Retina (tissue), 1 donor: ENCODE results near the gene TELO2.

Source experiments
- DNase-seq: peaks from one replicate; pipeline ENCODE4 v3.0.0-alpha.2; 2016

The TELO2 gene

DNA sequence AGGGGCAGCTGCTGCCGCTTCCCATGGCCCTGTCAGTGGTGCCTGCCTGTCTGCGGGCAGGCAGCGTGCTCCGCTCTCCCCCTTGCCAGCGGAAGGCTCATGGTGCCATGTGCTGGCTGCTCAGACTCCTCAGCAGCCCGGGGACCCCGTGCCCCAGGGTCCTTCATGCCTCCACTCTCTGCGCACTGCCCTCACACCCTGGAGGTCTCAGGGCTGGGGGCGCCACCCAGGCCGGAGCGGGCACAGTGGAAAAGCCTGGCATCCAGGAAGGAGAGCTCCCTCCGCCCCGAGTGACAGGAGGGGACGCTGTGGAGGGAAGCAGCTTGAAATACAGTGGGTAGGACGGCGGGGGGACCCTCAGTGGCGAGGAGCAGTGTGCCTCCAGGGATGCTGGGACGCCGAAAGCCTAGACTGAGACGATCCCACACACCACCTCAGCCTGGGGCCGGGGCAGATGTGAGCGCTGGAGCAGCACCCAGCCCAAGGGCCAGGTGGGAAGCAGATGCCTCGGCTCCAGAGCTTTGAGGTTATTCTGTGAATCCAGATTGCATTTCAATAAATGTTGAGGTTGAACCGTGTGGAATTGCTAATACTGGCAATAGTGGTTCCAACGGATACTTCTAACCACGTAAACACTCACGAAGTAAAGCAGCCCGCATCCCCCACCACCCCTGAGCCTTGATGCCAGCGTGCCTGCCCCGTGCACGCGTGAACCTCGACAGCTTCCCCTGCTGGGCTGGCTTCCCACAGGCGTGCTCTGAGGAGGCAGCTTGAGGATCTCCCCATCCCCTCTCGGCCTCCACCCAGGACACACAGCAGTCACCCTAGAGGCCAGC lies 46.8 kb downstream of the TELO2 start:
- no peak for DNase-seq

DNA sequence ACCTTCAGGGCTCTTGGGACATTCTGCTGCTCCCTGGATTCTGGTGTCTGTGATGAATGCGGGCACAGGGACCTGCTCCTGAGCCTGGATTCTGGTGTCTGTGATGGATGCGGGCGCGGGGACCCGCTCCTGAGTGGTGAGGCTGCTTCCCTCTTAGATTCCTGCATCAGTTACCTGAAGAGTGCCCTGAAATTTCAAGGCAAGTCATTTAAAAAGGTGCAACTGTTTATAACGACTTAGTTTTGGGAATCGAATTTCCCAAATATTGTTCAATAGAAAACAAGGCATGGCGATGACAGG lies 47.3 kb downstream of the TELO2 start:
- DNase-seq = no peak

DNA sequence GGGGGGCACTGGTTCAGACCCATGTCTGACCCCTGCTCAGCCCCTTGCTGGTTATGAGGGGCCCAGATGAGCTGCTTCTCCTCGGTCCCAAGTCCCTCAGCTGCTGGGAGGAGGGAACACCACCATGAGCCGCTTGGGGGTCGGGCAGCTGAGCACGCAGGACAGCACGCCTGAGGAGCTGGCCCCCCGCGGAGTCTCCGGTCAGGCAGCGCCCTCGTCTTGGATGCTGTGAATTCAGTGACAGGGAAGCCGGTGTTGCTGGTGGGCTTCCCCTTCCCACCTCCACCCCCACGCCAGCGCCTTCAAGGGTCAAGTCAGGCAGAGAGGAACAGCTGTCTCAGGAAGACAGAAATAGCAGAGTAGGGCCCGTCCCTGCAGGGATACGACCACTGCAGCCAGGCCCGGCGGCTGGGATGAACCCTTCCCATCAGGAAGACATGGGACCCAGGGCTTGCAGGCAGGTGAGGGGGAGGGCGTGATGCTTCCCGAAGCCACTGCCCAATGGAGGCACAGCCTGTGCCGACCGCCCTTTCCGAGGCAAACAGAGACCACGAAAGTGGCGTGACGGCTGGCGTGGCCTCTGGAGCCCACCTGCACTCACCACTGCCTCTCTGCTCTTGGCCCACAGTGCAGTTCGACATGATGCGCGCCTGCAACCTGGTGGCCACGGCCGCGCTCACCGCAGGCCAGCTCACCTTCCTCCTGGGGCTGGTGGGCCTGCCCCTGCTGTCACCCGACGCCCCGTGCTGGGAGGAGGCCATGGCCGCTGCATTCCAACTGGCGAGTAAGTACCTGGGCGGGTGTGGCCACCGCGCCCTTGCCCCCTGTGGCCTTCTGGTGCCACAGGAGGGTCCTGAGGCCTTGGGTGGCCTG lies 48.4 kb downstream of the TELO2 start:
- DNase-seq = no peak

DNA sequence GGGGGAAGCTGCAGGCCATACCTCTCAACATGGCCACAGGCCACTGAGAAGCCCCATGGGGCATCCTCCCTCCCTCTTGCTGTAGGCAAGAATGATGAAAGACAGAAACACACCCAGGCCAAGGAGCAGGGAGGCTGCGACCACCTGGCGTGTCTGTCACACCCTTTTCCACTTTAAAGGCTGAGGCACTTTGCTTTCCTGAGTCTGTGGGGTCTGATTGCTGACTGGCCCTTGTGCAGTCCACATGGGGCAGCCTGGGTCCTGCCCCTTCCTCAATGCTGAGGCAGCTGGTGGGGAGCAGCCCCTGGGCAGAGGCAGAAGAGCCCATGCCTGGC lies 49.0 kb downstream of the TELO2 start:
- DNase-seq = no peak

DNA sequence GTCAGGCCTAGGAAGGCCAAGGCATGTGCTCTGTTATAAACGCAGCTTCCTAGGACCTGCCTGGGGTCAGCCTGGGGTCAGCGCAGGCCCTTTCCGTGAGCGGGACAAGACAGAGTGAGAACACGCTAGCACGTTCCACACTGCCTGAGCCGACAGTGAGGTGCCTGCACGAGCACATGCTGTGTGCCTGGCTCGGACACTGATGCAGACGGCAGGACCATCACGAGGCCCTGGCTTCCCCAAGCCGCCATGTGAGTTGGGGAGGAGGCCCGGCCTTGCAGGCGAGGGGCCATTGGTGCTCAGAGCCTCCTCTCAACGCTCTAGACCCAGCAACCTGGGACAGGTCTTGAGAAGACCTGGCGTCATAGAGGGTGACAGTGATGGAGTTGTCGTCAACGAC lies 49.4 kb downstream of the TELO2 start:
- DNase-seq = no peak

DNA sequence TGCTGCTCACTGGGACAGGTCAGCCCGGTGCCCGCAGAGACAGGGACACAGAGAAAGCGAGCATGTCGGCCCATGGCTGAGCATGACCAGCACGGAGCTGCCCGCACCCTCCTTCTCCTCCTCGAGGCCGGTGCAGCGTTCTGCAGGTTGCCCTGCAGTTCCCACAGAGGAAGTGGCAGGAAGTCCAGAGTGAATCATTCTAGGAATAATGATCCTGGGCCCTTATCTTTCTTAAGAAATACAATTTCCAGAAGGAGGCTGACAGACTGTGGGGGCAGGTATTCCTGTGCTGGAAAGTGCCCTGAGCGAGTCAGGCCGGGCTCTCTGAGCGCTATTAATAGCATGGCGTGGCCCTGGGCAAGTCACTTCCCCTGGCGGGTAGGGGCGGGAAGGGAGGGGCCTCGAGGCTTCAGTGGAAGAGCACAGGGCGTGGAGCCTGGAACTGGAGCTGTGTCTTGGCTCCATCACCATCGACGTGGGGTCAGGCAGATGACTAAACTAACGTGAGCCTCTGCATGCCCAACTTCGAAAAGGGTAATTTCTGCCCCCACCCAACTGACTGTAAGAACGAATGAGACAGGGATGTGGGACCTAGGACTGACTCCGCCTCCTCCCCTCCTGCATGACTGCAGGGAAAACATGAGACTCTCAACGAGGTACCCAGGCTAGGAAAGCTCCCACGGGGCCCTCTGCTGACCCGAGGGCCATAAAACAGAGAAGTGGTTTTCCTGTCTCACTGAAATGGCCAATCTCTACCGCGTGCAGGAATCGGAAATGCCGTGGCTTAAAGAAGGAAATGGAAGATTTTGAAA lies 50.1 kb downstream of the TELO2 start:
- no peak for DNase-seq

DNA sequence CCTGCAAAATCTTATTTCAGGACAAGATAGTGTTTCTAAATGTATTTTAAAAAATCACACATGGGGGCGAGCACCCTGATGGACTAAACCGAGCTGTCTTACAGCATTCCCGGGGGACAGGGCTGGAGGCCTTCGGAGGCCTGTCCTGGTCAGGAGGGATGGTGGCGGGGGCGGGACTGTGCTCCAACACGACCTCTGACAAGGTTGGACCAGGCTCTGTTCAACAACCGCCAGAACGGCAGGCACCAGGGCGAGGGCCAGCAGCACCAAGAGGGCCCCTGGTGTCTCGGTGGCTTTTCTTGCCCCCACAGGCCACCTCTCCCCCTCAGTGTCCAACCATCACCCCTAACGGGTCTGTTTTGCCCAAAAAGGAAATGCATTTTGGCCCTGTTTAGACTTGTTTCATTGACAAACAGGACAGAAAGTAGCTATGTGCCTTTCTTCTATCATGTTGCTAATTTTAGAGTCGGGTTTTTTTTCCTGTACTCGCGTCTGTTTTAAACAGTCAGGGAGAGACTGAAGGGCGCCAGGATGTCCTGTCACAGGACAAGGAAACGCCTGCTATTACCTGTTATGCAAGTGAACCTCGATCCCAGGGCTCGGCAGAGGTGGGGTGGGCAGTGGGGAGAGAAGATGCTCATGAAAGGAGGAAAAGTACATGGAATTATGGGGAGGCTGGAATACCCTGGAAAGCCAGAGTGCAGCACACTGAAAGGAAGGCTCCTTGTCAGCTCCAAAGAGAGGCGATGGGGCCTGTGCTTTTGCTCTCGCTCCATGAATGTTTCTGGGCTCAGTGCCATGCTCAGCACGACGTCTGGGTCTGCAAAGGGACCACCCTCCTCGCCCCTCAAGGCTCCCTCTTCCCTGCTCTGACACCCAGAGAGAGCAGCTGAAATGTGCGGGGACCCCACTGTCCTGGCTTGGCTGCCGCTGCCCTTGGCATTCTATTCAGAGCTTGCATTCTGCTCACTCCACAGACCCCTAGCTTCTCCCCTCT lies 52.2 kb downstream of the TELO2 start:
- no peak for DNase-seq

DNA sequence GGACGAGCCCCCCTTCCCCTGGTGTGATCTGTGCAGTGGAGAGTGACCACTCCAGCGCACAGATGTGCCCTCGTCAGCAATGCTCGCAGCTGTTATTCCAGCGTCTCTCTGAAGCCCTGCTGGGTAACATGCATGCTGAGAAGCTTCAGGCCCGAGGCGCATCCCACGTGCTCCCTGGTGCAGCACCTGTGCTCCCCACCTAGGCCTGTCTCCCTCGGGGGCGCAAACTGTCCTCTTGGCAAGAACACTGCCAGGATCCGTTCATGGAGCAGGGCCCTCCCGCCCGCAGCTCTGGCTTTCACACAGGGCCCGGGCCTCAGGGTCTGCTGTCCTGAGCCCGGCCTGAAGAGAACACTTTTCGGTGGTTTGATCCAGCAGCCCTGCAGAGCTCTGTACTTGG lies 53.3 kb downstream of the TELO2 start:
- DNase-seq = no peak

DNA sequence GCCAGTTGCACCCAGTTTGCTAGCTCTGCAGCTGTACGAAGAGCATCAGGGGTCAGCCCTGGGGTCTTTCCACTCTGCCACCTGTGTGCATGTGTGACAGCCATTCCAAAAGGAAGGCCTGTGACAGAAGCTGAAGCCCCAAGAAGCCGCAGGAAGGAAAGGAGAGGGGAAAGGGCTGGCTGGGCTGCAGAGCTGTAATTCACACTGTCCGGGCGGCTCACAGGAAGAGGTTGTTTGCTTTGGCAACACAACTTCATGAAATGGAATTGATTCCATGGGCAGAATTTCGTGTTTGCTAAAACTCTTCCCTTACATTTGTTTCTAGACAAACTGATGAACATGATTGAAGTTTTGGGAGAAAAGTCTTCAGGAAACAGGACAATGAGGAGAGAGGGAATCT lies 55.1 kb downstream of the TELO2 start:
- no peak for DNase-seq

DNA sequence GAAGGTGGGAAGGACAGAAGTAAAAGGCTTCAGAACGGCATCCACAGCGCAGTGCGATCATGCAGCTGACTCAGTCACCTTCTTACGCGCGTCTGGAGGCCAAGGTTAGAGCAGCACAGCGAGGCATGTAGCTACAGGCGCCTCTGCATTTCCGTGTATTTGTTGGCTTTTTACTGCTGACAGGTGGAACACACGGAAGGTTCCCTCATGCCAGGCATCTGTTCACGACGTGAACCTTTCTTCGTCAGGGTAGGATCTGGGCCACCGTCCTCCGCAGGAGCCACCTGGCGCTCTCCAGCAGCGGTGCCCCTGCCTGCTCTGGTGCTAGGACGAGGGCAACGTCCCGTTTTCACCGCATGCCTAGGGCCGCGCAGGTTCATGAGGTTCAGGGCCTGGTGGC lies 55.6 kb downstream of the TELO2 start:
- no peak for DNase-seq

DNA sequence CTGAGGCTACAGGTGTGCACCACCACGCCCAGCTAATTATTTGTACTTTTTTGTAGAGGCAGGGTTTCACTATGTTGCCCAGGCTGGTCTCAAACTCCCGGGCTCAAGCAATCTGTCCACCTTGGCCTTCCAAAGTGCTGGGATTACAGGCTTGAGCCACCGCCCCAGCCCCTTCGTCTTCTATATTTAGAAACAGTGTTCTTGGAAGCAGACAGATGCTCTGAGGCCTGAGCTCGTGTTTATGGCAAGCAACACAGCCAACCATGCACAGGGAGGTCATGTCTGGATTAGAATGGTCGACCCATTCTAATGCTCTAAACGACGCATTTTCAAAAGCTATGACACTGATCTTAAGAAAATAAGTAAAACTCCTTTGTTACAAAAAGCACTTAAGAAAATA lies 56.9 kb downstream of the TELO2 start:
- DNase-seq = no peak

DNA sequence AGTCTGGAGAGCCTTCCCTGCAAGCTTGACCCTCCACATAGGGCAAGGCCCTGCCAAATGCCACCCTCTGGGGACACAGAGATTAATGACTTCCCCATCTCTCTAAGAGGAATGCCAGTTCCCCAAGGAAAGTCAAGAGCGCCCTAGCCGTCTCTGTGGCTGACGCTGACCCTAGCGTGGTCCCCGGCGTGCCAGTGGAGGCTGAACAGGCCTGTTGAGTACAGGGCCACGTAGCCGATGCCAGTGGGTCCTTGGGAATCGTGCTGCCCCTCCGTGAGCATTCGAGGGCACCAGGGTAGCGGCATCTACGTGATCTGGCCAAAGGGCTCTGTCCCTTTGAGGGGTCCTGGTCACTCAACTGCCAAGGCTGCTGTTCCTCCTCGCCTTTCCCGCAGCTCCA lies 57.5 kb downstream of the TELO2 start:
- DNase-seq = no peak

DNA sequence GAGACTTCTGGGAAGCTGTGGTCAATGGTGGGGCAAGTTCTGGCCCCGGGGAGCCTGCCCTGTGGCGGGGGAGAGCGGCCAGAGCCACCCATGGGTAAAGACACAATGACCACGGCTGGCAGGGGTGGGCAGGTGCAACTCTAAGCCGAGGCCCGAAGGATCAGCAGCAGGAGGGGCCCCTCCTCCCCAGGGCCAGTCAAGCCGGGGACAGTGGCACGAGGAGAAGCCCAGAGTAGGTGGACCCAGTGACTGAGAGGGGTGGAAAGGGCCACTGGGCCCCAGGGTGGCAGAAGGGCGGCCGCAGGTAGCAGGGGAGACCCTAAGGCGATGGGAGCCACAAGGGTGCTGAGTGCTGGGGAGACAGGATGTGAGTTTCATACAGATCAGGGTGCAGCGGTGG lies 58.0 kb downstream of the TELO2 start:
- DNase-seq = no peak

DNA sequence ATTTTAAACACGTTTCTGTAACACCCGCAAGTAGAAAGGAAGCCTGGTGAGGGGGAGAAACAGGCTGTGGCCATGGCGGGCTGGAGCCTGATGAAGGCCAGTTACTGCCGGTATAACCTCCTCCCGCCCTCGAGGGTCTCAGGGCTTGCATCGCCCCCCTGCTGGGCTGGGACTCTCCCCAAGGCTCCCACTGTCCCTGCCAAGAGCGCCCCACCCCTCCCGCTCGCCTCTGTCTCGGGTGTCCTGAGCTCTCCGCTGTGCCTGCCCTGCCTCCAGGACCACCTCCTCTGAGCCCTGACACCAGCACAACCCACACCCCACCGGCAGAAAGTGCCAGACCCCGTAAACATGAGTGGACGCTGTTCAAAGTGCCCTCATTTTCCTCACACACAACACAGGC lies 59.0 kb downstream of the TELO2 start:
- DNase-seq = no peak

DNA sequence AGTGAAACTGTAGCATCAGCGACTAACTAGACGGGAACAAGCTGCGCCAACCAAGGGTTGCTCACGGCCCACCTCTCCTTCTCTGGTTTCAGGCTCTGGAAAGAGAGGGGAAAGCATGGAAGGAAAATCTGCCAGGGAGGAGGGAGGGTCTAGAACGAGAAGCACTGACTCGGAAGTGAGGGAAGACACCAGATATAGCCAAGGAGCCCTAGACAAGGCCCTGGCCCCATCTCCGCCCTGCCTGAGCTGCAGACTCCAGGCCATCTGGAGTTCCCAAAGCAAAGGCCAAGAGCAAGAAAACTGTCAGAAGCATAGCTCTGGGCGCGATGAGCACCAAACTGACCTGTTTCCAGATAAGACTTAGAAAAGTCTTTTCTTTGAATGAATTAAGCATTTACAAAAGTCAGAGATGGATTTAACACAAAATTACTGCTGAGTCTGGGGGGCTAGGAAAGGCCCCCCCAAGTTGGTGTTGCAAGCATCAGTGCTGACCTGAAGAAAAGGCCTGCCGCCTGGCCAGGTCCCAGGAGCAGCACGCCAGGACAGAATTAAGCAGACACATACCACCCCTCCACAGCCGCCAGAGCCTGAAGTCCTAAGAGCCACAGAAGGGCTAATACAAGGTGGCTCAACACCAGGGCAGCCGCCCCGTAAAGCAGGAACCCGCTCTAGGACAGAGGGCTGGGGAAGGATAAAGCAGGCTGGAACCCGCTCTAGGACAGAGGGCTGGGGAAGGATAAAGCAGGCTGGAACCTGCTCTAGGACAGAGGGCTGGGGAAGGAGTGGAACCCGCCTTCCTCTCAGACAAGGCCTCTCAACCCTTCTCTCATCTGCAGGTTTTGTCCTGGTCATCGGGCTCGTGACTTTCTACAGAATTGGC lies 61.0 kb downstream of the TELO2 start:
- no peak for DNase-seq

DNA sequence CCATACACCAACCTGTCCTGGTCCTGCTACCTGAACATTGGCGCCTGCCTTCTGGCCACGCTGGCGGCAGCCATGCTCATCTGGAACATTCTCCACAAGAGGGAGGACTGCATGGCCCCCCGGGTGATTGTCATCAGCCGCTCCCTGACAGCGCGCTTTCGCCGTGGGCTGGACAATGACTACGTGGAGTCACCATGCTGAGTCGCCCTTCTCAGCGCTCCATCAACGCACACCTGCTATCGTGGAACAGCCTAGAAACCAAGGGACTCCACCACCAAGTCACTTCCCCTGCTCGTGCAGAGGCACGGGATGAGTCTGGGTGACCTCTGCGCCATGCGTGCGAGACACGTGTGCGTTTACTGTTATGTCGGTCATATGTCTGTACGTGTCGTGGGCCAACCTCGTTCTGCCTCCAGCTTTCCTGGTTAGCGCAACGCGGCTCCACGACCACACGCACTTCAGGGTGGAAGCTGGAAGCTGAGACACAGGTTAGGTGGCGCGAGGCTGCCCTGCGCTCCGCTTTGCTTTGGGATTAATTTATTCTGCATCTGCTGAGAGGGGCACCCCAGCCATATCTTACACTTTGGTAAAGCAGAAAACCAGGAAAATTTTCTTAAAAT lies 61.8 kb downstream of the TELO2 start:
- DNase-seq = no peak

DNA sequence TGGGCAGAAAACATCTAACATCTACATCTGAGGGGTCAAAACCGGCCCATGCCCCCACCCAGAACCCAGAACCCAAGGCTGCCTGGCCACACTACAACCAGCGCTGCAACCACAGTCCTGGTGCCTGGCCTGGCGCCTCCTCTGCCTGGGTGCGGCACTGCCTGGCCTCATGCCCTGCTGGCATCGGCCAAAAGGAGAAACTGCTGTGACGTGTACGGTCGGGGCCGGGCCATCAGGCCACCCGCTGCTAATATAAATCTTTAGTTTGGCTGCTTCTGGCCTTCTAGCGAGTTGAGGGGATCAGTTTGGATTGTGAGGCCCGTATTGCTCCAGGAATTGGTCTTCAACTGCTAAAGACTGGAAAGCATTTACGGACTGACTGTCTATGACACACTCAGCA lies 63.1 kb downstream of the TELO2 start:
- no peak for DNase-seq

DNA sequence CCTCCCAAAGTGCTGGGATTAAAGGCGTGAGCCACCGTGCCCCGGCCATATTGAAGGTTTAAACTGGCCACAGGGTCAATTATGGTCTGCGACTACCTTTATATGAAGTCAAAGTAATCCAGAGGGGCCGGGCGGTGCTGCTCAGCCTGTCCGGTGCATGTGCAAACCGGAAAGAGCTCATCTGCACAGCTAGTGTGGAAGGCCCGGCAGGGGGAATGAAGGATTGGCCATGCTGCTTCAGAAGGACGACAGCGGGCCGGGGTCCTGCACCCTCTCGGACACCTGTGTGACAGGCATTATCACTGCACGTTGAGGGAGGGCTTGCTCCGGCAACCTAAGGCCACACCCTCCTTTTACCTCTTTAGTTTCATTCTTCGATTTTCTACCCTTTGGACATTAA lies 63.9 kb downstream of the TELO2 start:
- no peak for DNase-seq

DNA sequence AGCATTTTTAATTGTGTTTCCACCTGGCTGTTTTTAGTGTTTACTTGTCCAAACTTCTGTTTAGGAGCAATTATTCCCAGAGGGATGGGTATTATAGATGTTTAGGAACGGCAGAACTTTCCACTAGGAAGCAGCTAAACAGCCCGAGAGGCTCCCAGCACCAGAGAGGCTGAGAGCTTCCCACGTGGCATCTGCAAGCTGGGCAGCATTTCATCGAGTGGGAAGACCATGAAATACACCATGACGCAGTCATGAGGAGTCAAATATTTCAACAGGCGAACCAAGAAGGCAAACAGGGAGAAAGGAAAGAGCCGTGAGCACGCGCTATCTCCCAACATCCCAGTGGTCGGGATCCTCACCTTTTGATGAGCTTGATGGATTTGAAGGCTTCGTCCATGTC lies 64.4 kb downstream of the TELO2 start:
- no peak for DNase-seq

DNA sequence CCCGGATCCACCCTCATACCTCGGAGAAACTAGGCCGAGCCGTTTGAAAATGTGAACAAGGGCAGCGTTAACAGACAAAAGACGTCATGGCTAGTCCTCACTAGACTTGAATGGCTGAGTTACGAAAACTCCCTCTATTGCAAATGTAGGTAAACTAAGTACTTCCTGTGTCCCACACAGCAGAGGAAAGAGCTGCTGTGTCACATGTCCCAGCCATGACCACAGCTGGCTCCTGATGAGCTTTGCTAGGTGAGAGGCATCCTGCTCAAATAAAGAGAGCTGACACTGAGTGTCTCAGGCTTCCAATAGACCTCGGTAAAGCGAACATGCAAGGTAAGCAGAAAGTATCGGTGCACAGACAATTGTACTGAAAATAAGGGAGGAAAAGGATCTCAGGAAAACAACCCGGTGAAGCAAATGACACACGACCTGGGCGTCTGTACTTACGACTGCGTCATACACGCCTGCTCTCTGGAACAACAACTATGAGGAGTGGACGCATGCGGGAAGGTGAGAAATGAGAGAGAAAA lies 66.4 kb downstream of the TELO2 start:
- no peak for DNase-seq
